ACHN (cell line): Measurements from ENCODE around the gene MOV10L1.

Source experiments
- DNase-seq: peaks from one replicate; pipeline ENCODE4 v3.0.0-alpha.2; 2015
- in situ Hi-C: cut with HindIII; loops from 2 replicates; pipeline ENCODE4 v1.10.0; 2017; ENCODE audit warnings: low sequenced_read_pairs, low pct_ligation_motif_present, low pct_unique_long_range_greater_than_20kb

Gene MOV10L1

DNA sequence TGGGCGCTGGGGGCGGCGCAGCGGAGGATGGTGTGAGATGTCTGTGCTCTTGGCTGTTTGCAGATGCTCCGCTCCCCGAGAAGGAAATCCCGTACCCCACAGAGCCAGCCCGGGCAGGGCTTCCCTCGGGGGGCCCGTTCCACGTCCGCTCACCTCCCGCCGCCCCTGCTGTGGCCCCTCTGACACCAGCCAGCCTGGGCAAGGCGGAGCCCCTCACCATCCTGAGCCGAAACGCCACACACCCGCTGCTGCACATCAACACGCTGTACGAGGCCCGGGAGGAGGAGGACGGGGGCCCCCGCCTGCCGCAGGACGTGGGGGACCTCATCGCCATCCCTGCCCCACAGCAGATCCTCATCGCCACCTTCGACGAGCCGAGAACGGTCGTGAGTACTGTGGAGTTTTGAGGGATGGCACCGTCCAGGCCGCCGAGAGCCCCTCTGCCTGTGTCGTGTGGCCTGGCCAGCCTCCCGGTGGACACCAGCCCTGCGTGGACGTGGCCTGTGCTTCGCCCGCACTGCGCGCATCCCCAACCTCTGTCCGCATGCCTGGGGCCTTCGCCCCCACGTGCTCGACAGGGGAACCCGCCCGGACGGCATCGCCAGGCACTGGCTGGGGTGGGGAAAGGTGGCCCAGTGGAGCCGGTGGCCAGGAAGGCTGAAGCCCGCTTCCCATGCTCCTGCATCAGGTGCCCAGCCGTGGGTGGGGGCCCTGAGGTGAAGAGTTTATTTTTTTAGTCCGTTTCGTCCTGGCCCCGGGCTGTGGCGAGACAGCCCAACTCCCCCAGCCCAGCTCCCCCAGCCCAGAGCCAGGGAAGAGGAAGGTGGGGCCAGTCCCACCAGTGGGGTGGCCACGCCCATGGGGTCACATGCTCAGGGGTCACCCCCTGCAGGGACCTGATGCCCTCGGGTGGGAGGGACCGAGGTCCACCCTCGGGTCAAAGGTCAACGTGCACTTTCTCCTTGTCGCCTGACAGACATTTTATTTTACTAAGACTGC is 89.4 kb downstream of the MOV10L1 start:
- DNase-seq = no peak
- in situ Hi-C loops = no loop called here

DNA sequence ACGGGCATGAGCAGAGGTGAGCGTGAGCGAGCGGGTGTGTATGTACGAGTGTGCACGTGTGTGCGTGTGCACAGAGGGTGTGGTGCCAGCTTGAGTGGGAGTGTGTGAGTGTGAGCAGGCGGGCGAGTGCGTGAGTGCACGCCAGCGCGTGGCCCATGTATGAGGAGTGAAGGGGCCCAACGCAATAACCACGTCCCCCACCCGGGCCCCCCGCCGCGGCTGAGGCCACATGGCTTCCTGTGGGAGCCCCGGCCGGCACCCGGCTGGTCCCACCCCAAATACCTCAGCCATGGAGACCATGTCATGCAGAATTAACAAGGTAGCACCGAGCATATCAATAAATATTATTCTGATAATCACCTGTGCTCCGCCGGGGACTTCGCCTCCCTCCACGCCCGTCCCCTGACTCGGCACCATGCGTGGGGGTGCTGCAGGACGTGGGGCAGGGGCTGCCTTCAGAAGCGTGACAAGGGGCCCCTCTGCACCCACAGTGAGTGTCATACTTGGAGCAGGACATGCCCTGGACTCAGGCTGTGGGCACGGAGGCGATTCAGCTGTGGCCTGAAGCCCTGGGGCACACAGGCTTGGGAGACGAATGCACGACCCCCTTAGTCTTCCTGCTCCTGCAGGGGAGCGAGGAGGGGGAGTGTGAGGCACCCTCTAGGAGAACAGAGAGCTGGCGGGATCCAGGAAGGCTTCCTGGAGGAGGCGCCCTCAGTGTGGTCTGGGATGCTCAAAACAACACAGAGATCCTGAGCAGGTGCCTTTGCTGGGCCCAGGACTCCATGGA is 90.3 kb downstream of the MOV10L1 start:
- DNase-seq = no peak
- in situ Hi-C loops = no loop called here

DNA sequence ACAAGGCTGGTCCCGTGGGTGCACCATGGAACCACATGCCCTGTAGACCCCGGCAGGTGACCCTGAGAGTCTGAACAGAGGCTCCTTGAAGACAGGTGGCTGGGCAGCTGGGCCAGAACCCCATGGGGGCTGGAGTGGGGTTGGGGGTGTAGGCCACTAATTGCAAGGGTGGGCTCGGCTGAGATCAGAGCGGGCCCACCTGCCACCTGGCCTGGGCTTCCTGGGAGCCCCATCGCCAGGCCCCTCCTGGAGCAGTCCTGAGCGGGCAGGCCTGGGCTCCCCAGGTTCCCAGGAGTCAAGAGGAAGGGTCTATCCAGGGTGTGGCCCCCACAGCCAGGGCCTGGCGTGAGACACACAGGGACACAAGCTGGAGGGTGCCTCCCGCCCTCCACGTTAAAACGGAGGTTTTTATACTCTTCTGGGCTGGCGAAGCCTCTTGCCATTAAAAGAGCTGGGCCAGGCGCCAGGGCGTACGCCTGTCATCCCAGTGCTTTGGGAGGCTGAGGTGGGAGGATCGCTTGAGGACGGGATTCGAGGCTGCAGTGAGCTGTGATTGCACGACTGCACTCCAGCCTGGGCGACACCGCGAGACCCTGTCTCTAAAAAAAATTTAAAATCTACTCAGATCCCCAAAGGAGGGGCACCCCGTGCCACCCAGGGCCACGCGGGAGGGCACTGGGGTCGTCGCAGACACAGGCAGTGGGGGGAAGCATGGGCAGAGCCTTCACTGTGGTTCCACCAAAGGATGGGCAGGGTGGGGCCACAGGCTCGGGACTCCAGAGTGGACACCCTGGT is 91.1 kb downstream of the MOV10L1 start:
- DNase-seq = no peak
- in situ Hi-C loops = no loop called here

DNA sequence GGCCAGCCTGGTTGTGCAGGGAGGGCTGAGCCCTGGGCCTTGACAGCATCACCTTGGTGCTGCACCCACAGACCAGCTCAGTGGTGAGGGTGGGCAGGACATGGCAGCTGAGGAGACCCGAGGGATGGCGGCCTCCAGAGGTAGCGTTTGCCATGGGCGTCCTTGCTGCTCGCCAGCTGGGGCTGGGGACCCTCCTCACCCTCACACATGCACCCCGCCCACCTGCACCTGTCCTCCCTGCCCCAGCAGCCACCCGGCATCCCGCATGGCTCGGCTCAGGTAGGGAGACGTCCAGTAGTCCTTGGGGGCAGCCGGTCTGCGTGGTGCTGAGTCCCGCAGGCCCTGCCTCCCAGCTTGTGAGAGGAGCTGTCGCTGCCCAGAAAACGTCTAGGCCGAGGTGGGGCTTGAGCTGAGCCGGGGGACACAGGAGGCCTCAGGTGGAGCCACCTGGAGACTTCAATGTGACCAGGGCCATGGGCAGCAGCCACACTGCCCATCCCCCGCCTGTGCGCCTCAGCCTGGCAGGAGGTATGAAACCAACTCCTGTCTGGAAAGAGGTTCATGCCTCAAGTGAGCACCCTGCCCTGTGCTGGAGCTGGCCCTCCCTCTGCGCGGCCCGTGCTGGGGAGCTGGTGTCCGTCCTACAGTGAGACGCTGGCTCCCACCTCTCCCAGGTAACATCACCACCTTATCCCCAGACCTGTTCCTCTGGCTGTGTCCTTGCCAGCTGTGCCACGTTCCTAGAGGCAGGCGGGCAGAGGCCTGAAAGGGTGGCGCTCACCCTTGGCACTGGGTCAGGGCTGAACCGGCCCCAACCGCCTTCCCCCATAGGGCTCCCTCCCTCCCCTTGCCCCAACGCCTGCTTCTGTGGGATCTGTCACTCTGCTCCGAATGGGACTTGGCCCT is 92.6 kb downstream of the MOV10L1 start:
- no peak for DNase-seq
- in situ Hi-C loops = no loop called here

GRCh38 chr22:50183141-50183971 is 93.5 kb downstream of the MOV10L1 start:
- DNase-seq = no peak
- in situ Hi-C loops = no loop called here

- in situ Hi-C loops = no loop called here
- peak; percentile 35 for DNase-seq
Measured at GRCh38 chr22:50184004-50184901, 94.4 kb downstream of the MOV10L1 start.

DNA sequence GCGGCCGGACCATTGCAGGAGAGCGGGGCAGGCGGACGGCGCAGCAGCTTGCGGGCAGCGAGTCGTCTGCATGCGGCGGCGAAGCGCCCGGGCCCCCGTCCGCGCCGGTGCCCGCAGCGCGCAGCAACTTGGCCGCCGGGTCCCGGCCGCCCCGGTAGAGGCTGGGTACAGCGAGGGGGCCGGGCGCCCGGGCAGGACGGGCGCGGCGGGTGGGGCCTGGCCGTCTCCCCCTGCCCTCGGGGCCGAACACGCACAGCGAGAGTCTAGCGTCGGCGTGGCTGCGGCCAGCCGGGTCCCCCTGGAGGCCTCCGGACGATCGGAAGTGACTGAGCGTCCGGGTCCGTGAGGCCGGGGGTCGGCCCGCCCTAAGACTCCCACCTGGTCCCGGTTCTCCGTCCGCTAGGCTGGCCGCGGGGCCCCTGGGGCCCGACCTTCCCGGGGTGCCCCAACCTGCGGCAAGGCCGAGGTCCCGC is 95.1 kb downstream of the MOV10L1 start:
- DNase-seq = no peak
- in situ Hi-C loops = no loop called here

DNA sequence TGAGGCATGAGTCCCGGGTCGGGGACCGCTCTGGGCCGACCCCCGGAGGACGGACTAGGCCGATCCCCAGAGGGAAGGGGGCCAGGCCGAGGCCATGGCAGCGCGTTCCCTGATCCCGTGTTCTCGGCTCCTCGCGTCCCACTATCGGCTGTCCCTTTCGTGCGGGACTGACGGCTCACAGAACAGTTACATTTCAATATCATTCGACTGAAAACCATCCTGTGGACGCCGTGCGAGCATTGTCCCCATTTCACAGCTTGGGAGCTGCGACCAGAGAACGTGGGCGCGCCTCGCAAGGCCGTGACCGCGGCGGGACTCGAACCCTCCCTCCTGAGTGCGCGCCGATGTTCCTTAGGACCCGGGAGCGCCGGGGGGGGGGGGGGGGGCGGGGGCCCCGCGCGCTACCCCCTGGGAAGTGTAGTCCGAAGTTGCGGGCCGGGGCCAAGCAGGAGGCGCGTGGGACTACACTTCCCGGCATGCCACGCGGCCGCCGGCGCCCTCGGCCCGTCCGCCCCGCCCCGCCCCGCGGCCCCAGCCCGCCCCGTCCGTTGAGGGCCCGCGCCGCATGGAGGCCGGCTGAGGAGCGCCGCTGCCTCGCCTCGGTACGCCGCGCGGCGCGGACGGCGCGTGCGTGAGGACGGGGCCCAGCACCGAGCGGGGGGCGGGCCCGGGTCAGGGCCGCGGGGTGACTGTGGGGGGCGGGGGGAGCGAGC is 95.7 kb downstream of the MOV10L1 start, which contains the start of gene TRABD:
Gene TRABD, plus strand, starts transcription at position 539 of the 713 bp plus-strand sequence. CDS start 7,148 bp downstream, outside the sequence.
- in situ Hi-C loops = no loop called here
- peak; percentile 86 for DNase-seq

GRCh38 chr22:50186181-50186714 is 96.4 kb downstream of the MOV10L1 start:
- in situ Hi-C loops = no loop called here
- DNase-seq = no peak

DNA sequence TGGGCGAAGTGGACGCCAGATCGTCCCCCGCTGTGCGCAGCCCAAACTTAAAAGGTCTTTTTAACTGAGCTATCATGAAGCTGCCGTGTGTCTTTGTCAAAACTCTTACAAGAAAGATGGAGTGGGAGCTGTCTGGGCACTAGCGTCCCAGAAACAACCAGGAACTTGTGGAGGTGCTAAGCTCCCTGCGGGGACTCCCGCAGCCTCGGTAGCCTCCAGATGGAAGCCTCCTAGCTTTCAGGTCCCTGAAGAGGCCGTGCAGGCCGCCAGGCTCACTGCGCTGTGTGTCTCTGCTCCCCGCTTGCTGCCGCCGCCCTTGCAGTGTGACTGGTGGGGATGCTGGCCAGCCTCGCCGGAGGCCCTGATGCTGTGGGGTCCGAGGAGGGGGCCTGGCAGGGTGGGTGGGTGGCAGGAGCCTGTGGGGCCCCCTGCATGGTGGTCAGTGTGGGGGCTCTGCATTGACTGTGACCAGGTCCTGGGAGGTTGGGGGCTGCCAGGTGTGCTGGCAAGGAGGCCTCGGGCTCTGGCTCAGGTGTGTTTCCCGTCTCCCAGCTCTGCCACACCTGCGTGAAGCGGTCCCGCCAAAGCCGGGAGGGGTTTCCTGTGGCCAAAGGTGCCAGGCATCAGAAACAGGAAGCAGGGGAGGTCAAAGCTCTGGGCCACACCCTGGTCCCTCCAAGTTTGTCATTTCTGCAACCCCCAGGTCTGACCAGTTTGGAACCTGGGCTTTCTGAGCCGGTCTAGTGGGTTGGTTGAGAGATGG is 97.1 kb downstream of the MOV10L1 start:
- in situ Hi-C loops = no loop called here
- DNase-seq = no peak

DNA sequence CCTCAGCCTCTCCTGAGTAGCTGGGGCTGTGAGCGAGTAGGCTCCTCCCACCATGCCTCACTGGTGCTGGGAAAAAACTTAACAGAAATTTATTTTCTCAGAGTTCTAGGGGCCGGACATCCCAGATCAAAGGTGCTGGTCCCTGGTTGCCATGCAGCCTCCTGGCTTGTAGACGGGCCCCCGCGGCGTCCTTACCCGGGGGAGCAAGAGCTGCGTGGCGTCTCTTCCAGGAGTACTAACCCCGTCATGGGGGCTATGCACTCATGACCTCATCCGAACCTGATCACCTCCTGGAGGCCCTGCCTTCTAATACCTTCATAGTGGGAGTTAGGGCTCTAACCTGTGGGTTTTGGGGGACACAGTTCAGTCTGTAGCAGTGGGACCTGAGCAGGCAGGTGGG is 98.5 kb downstream of the MOV10L1 start:
- DNase-seq = no peak
- in situ Hi-C loops = no loop called here

- DNase-seq = no peak
- in situ Hi-C loops = no loop called here
Measured at GRCh38 chr22:50189184-50189848, 99.5 kb downstream of the MOV10L1 start.

DNA sequence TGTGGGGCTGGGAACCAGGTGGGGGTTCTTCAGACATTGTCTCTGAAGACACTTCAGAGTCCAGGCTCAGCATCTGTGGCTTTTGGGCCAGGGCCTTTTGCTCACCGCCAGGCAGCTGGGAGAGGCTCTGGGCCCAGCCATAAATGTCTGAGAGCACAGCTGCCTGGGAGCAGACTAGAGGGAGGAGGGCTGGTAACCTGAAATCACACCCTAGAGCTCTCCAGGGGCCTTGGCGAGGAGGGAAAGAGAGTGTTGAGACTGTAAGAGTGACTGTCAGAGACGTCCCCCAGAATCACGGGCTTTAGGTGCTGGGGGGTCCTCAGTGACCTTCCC is 100.0 kb downstream of the MOV10L1 start:
- no peak for DNase-seq
- in situ Hi-C loops = no loop called here
